HG02588 (cell line): ENCODE results near the gene EDEM2.
A peak's percentile ranks its signal among the peaks of the same experiment; 100 is the strongest.
"Not testable (repeated sequence)": the region's sequence is repeated elsewhere in the genome, so short reads cannot be mapped to it uniquely, and the experiment has no call there.

ENCODE experiments used
- ATAC-seq: cut with Tn5 transposase; IDR thresholded peaks from one replicate; pipeline ENCODE4 v1.9.1; 2021; ENCODE audit warnings: mild to moderate bottlenecking, moderate library complexity; ENCODE audit not compliant: unreplicated experiment

EDEM2 gene

GRCh38 chr20:35171753-35172433 lies 24.8 kb upstream of the EDEM2 start, which contains the start of gene PROCR:
TSS of gene PROCR (plus strand) at chr20:35172072. CDS start at chr20:35172155, 83 bp downstream.
- no peak for ATAC-seq

GRCh38 chr20:35171438-35171752 lies 24.3 kb upstream of the EDEM2 start:
- ATAC-seq, result no peak

GRCh38 chr20:35168701-35169409 lies 21.7 kb upstream of the EDEM2 start:
- ATAC-seq, result not testable (repeated sequence)

DNA sequence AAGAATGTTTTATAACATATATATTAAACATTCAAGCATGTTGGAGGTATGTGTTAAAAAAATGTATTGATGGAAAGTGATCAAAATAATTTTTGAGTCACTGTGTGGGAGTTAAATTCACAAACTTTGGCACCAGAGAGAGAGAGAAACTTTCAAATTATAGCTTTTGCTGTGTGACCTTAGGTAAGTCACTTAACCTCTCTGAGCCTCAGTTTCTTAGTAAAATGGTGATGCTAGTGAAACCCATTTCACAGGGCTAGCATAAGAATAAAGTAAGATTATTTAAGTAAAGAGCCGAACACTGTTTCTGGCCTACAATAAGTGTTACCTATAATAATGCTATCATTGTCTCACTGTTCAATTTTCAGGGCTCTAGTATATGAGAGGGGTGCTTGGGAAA lies 20.7 kb upstream of the EDEM2 start:
- ATAC-seq, result no peak

DNA sequence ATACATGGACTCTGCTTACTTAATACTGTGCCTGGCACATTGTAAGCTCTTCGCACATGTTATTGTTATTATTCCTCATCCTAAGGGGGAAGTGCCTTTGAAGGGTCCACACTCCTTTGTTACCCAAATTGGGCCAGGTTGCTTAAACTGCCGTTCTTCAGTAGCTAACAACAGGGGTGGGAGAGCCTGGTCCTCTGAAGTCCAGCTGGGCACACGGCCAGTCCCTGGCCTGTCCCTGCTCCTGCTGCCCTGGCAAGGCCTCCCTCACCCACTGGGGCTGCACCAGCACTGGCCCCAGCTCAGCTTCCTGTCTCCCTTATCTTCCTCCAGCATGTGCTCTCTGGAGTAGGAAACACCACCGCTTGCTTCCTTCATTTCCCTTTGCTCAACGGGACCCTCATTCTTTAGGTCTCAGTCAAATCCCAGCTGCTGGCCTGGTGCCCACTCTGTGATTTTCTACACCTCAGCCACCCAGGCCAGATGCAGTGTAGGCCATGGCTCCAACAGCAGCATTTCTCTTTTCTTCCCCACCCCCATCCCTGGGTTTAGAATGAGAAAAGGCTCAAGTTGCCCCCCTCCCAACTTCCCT lies 19.2 kb upstream of the EDEM2 start:
- no peak for ATAC-seq

GRCh38 chr20:35165221-35166185 lies 18.4 kb upstream of the EDEM2 start:
- ATAC-seq, result no peak

DNA sequence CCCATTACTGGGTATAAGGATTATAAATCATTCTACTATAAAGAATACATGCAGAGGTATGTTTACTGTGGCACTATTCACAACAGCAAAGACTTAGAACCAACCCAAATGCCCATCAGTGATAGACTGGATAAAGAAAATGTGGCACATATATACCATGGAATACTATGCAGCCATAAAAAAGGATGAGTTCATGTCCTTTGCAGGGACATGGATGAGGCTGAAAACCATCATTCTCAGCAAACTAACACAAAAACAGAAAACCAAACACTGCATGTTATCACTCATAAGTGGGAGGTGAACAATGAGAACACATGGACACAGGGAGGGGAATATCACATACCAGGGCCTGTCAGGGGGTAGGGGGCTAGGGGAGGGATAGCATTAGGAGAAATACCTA lies 17.4 kb upstream of the EDEM2 start:
- ATAC-seq, result not testable (repeated sequence)

- not testable (repeated sequence) for ATAC-seq
Measured at GRCh38 chr20:35160341-35160740, 13.2 kb upstream of the EDEM2 start.

- ATAC-seq, result no peak
Measured at GRCh38 chr20:35156978-35157377, 9.8 kb upstream of the EDEM2 start.

DNA sequence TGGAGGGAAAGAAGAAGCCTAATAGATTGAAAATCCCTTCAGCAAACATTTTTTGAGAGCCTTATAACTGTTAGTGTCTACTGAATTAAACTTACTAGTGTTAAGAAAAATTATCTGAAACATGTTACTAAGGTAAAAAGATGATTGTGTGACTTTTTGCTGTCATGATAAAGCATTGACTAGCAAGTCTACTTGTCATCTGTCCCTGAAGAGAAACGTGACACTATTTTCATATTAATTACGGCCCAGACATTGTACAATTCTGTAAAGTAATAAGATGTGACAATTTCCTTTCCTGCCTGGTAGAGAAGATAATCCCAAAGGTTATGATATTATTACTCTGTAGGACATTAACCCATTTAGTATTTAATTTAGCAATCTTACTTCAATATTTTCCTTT lies 8.8 kb upstream of the EDEM2 start:
- no peak for ATAC-seq

GRCh38 chr20:35151736-35152135 lies 4.6 kb upstream of the EDEM2 start:
- no peak for ATAC-seq

DNA sequence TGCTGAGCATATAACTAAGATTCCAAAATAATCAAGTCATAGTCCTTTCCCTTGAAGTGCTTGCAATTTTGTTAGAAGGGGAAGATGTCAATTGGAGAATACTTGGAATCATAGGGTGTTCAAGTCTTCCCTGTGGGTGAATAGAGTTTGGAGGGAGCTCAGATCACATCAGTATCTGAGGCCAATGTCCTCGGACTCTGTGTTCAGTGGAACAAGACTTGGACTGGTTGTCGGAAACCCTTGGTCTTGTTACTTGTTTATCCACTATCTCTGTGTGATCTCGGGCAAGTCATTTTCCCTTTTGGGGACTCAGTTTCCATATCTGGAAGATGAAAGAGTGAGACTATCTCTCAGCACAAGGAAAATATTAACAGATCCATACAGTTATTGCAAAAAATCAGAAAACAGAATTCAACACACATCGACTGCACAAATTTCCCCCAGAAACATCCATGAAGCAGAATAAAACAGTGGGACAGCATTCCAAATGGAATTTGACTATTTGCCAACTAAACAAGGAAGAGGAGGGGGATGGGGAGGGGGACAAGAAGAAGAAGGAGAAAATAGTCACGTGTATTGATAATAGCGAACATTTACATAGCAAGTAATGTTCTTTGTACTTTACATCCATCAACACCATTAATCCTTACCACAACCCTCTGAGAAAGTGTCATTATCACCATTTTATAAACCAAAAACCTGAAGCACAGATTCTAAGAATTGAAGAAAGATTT lies 3.9 kb upstream of the EDEM2 start:
- no peak for ATAC-seq

DNA sequence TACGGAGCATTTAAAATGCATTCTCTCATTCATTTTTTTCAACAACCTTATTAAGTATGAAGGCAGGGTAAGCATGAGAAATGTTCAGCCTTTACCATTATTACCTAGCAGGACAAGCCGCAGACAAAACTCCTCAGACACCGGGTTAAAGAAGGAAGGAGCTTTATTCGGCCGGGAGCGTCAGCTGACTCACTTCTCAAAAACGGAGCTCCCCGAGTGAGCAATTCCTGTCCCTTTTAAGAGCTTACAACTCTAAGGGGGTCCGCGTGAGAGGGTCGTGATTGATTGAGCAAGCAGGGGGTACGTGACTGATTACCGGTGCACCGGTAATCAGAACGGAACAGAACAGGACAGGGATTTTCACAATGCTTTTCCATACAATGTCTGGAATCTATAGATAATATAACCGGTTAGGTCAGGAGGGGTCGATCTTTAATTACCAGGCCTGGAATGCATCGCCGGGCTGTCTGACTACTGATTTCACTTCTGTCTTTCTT lies 487 bp upstream of the EDEM2 start:
- ATAC-seq, result peak; percentile 11

DNA sequence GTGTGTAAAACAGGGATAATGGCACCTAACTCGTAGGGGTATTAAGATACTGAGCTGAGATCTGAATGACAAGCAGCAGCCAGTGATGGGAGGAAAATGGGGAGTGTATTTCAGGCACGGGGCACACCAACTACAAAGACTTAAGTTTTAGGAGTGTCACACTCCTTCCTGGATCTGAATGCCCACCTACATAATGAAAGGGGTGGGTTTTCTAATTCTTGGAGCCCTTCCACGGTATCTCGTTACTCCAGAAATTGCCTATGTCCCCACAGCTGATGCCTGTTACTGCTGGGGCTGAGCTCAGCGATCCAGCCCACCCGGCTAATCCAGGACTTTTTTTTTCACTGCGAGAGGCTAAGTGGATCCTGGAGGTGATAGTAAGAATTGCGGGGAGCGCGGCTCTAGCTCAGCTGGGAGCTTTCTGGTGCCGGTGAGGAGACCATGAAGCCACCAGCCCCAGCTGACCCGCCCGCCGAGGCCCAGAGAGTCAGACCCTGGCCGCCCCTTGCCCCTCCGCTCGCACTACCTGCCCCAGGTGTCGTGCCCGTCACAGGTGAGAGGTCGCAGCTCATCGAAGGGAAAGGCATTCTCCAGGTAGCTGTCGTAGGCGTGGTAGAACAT lies 727 bp downstream of the EDEM2 start:
- no peak for ATAC-seq

DNA sequence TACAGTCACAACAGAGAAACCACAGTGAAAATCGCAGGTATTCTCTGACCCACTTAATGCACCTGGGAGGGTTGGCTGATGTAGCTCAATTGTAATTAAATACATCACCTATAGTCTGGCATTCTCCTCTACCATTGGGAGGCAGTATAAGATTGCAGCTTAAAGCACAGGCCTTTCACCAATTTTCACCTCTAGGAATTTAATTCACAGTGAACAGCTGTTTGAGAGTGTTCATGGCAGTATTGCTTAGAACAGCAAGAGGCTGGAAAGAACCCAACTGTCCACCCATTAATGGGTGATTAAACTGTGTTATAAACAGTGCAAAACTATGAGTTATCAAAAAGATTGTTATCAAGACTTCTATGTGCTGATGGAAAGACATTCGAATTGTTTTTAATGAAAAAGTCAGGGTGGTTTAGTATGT lies 2.0 kb downstream of the EDEM2 start:
- no peak for ATAC-seq

DNA sequence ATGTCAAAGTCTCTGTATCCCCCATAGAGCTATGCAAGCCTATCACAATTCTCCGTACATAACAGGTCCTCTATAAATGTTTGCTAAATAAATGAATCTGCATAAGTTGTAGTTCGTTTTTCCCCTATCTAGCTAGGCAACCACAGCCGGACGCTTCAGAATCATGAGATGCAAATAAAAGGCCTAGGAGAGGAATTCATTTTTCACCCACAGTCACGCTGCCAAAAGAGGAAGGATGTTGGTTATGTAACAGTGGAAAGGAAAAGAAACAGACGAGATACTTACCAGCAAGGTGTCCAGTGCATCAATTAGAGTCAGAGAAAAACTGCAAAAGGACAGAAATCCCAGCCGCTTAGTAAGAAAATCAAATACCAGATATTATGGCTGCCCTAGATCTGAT lies 2.4 kb downstream of the EDEM2 start:
- no peak for ATAC-seq

DNA sequence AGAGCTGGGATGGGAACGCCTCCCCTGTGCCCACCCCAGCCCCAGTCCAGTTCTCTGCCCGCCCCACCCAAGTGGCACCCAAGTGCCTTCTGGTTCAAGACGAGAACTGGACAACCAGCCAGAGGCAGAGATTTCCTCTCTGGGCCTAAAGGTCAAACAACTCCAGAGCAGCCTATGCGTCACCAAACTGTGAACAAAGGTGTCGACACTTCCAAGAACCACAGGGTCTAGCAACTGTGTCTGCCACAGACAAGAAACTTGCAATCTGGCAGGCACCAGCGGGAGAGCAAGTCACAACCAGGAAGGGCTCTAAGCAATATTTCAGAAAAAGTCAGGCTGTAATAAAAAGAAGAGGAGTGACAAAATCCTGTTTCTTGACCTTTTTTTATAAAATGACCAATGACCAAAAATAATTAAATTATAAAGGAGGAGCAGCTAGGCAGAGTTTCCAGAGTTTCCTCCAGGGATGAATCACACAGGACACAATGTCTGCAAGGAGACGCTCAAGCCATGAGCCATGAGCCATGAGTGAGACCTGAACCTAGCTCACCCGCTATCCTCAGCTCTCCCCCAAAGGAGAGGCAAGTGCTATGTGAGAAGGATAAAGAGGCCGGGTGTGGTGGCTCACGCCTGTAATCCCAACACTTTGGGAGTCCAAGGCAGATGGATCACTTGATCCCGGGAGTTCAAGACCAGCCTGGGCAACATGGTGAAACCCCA lies 11.1 kb downstream of the EDEM2 start:
- ATAC-seq, result no peak

- ATAC-seq, result no peak
Measured at GRCh38 chr20:35134880-35135279, 12.3 kb downstream of the EDEM2 start.

DNA sequence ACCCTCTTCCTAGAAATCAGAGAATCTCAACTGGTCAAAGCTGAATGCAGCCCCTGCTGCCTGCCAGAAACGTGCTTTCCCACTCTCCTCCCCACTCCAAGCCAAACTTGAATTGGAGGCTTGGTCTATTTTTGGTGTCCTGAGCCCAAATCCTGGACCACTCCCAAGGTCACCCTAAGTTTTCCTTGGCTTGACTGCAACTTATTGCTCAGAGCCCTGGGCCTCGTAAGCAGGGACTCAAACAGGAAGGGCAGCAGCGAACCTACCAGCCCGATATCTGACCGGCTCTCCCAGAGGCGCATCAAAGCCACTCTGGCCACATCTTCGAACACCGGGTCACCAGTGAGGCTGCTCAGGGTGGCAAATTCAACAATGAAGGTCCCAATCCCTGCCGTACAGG lies 12.7 kb downstream of the EDEM2 start:
- no peak for ATAC-seq
